C4-2B (cell line): ENCODE data around the gene FMNL2.

Experiments used
- CTCF ChIP-seq: fragments of 450-650 bp; conservative IDR thresholded peaks from 2 replicates; pipeline ENCODE4 v1.5.1; 2017; ENCODE audit warnings: mild to moderate bottlenecking
- ZFX ChIP-seq: fragments of 450-650 bp; IDR thresholded peaks from 2 replicates; pipeline ENCODE4 v1.6.1; 2017

GRCh38 chr2:152409386-152410164, 74.6 kb downstream of the FMNL2 start:
- TF ChIP-seq CTCF, result no peak
- TF ChIP-seq ZFX, result no peak
